Stimulated activated CD8-positive, alpha-beta memory T cell treated with anti-CD3 and anti-CD28 coated beads, Interleukin-12 subunit alpha, Interleukin-12 subunit beta, amount 100 ng/mL, for 1 hour (primary cell): ENCODE measurements around the gene CHMP1B.

Source experiments
- DNase-seq: peaks from one replicate; pipeline ENCODE4 v3.0.0-alpha.2; 2020; ENCODE audit warnings: low read depth

The CHMP1B gene

GRCh38 chr18:11851146-11851805, at the start of gene CHMP1B:
TSS of gene CHMP1B (plus strand) at chr18:11851413. CDS start at chr18:11851512, 99 bp downstream.
- DNase-seq, result peak; percentile 95

- DNase-seq, result no peak
Observed at GRCh38 chr18:11801573-11801972, 49.6 kb upstream of the CHMP1B start.

- DNase-seq, result no peak
Observed at GRCh38 chr18:11802158-11802557, 49.1 kb upstream of the CHMP1B start.

GRCh38 chr18:11802586-11802985, 48.6 kb upstream of the CHMP1B start:
- no peak for DNase-seq

GRCh38 chr18:11807233-11807632, 44.0 kb upstream of the CHMP1B start:
- no peak for DNase-seq

GRCh38 chr18:11808001-11808855, 43.0 kb upstream of the CHMP1B start:
- no peak for DNase-seq

GRCh38 chr18:11809895-11810294, 41.3 kb upstream of the CHMP1B start:
- no peak for DNase-seq

GRCh38 chr18:11810379-11810778, 40.8 kb upstream of the CHMP1B start:
- DNase-seq, result no peak

GRCh38 chr18:11811009-11811408, 40.2 kb upstream of the CHMP1B start:
- no peak for DNase-seq

- no peak for DNase-seq
Observed at GRCh38 chr18:11817229-11817628, 34.0 kb upstream of the CHMP1B start.

- DNase-seq, result no peak
Observed at GRCh38 chr18:11818486-11819203, 32.6 kb upstream of the CHMP1B start.

GRCh38 chr18:11819938-11820337, 31.3 kb upstream of the CHMP1B start:
- no peak for DNase-seq

GRCh38 chr18:11820697-11821096, 30.5 kb upstream of the CHMP1B start:
- no peak for DNase-seq

GRCh38 chr18:11821208-11821607, 30.0 kb upstream of the CHMP1B start:
- DNase-seq, result no peak

- DNase-seq, result no peak
Observed at GRCh38 chr18:11821643-11822237, 29.5 kb upstream of the CHMP1B start.

- no peak for DNase-seq
Observed at GRCh38 chr18:11823545-11823944, 27.7 kb upstream of the CHMP1B start.

- no peak for DNase-seq
Observed at GRCh38 chr18:11826836-11827235, 24.4 kb upstream of the CHMP1B start.

GRCh38 chr18:11828786-11829432, 22.3 kb upstream of the CHMP1B start:
- no peak for DNase-seq

GRCh38 chr18:11830585-11830984, 20.6 kb upstream of the CHMP1B start:
- no peak for DNase-seq

- DNase-seq, result no peak
Observed at GRCh38 chr18:11831921-11832320, 19.3 kb upstream of the CHMP1B start.

- no peak for DNase-seq
Observed at GRCh38 chr18:11834772-11835171, 16.4 kb upstream of the CHMP1B start.

GRCh38 chr18:11839556-11839955, 11.7 kb upstream of the CHMP1B start:
- DNase-seq, result no peak
